ENCODE data around the gene GDF9. TPM values are rescaled to one million over a fixed set of nuclear protein-coding genes. Genes with fewer than 3 reads are reported as not detected.

Gene GDF9
- total RNA-seq, 1 experiment from 2014 or later: 0.24 TPM

DNA sequence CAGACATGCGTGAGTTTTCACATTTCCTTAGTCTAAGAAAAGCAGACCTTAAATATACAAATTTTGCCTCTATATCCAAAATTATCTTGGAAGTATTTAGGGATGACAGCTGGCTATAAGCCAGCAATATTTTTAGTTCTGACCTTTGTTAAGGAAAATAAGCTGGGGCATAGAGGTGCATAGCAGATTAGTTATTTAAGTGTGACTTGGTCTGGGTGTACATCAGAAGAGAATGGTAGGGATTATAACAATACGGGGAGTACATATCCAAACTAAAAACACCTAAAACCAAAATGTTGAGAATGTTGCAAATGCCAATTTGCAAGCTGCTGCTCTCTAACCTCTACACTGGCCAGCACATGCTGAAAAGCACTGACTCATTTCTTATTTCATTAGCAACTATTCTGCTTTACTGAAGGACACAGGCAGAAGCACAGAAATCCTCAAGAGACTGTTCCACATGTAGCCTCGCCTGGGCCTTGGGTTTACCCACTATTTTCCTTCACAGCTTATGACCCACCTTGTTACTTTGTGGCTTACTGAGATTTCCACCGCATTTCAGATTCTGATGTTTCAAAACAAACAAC is 29.5 kb upstream of the GDF9 start:
- no peak overlapping the region for H2AFZ ChIP-seq (ENCODE audit: low read length)
- no peaks in the 10 kb centered on the region for H4K20me1 ChIP-seq (ENCODE audit: control insufficient read depth, insufficient read depth, insufficient read length)
- Mint-ChIP-seq H3K27me3 (ENCODE audit: low read depth) (no peaks in the 10 kb centered on the region), H3K27ac (no peak overlapping the region; a peak in 1 of 7 replicates), H3K4me3 (no peak overlapping the region), H3K4me1 (no peaks in the 10 kb centered on the region), H3K36me3 (ENCODE audit: insufficient read depth in 1 of 3, low read depth in 3 of 3) (peaks cover 36 to 74% (median 71%) of the 10 kb centered on the region in 3 experiments; a peak in 6 of 7 replicates), H3K9me3 (no peaks in the 10 kb centered on the region)
- H3T11ph ChIP-seq (ENCODE audit: low read length): no peak overlapping the region
- no peak overlapping the region for H2BK15ac ChIP-seq (ENCODE audit: low read depth, low read length)
- no peaks in the 10 kb centered on the region; the same call in 1 of the 2 replicates for H3K27me3 ChIP-seq (ENCODE audit: insufficient read depth, low read length)
- TF ChIP-seq, protein P1, sequence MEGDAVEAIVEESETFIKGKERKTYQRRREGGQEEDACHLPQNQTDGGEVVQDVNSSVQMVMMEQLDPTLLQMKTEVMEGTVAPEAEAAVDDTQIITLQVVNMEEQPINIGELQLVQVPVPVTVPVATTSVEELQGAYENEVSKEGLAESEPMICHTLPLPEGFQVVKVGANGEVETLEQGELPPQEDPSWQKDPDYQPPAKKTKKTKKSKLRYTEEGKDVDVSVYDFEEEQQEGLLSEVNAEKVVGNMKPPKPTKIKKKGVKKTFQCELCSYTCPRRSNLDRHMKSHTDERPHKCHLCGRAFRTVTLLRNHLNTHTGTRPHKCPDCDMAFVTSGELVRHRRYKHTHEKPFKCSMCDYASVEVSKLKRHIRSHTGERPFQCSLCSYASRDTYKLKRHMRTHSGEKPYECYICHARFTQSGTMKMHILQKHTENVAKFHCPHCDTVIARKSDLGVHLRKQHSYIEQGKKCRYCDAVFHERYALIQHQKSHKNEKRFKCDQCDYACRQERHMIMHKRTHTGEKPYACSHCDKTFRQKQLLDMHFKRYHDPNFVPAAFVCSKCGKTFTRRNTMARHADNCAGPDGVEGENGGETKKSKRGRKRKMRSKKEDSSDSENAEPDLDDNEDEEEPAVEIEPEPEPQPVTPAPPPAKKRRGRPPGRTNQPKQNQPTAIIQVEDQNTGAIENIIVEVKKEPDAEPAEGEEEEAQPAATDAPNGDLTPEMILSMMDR (conservative IDR thresholded peaks at IDR 0.05): no peak
- H3K4ac ChIP-seq (ENCODE audit: low read depth, low read length): no peak overlapping the region
- H3K79me2 ChIP-seq (ENCODE audit: insufficient read depth, low read length): no peaks in the 10 kb centered on the region
- no peak overlapping the region for H3K23ac ChIP-seq (ENCODE audit: insufficient read length, low read depth, low read length)
- no peak overlapping the region for H4K5ac ChIP-seq (ENCODE audit: insufficient read length, low read depth, low read length)
- no peak overlapping the region for H2BK120ac ChIP-seq (ENCODE audit: low read depth, low read length, poor library complexity, severe bottlenecking)
- no peaks in the 10 kb centered on the region for H3K23me2 ChIP-seq (ENCODE audit: insufficient read length, low read depth, low read length, poor library complexity, severe bottlenecking)
- H2BK20ac ChIP-seq (ENCODE audit: low read depth, low read length, poor library complexity, severe bottlenecking): no peak overlapping the region
- no peak overlapping the region for H3K18ac ChIP-seq (ENCODE audit: insufficient read length, low read depth, low read length)
- H3K79me1 ChIP-seq (ENCODE audit: insufficient read depth, low read depth, low read length, poor library complexity, severe bottlenecking): no peaks in the 10 kb centered on the region
- DNase-seq: no peak
- H3K4me1 ChIP-seq (ENCODE audit: insufficient read depth, low read length): no peaks in the 10 kb centered on the region
- H3K9ac ChIP-seq (ENCODE audit: extremely low read depth, insufficient read length, low read length): no peak overlapping the region
- H2BK12ac ChIP-seq (ENCODE audit: insufficient read length, low read depth, low read length): no peak overlapping the region
- no peak overlapping the region for H3K27ac ChIP-seq (ENCODE audit: insufficient read length, low read depth, low read length)
- no CpG with 5 or more reads among the region's 4 CpGs for WGBS (ENCODE audit: extremely low coverage, insufficient read length, low lambda C conversion rate)
- H3K14ac ChIP-seq (ENCODE audit: insufficient read depth, low read length): no peak overlapping the region
- H4K91ac ChIP-seq (ENCODE audit: insufficient read length, low read depth, low read length): no peak overlapping the region
- H3K56ac ChIP-seq (ENCODE audit: insufficient read length, low read depth, low read length): no peak overlapping the region
- H3K4me2 ChIP-seq (ENCODE audit: insufficient read depth, insufficient read length, low read length): no peak overlapping the region
- no peak overlapping the region for H4K8ac ChIP-seq (replicated peaks; ENCODE audit: insufficient read length, low read depth, low read length)
- no peak overlapping the region for H2BK5ac ChIP-seq (ENCODE audit: insufficient read length, low read length)
- no peak overlapping the region for H2AK5ac ChIP-seq (ENCODE audit: insufficient read length, low read length)
- no peaks in the 10 kb centered on the region for H3K9me3 ChIP-seq (ENCODE audit: control insufficient read depth, low read depth, low read length)
